Measurements from ENCODE around the gene GNG7.
"Not testable (repeated sequence)": the region's sequence is repeated elsewhere in the genome, so short reads cannot be mapped to it uniquely, and the experiment has no call there.

The GNG7 gene

GRCh38 chr19:2611483-2612464 lies 90.7 kb downstream of the GNG7 start:
- H3K4me1 ChIP-seq (ENCODE audit: insufficient read depth, low read length) = peaks cover 70% of the 10 kb centered on the region
- H3K4me2 ChIP-seq (ENCODE audit: insufficient read depth, low read length) = peak overlapping the region; percentile 86
- no peaks in the 10 kb centered on the region for H4K20me1 ChIP-seq (ENCODE audit: insufficient read depth, low read length)
- TF ChIP-seq EZH2 (IDR thresholded peaks at IDR 0.05; ENCODE audit: borderline replicate concordance, low read depth, low read length, severe bottlenecking) (no peak), CTCF (IDR thresholded peaks at IDR 0.05; ENCODE audit: borderline replicate concordance, extremely low read depth, low read length, poor library complexity, severe bottlenecking) (peak; percentile 41)
- no peaks in the 10 kb centered on the region for H3K36me3 ChIP-seq (ENCODE audit: insufficient read depth, low read length)
- H3K4me3 ChIP-seq (ENCODE audit: low read depth in 1 of 2, low read length in 2 of 2) = peak overlapping the region in 1 of 2 experiments; percentile 63; a peak in 1 of 4 replicates
- ATAC-seq (ENCODE audit: insufficient read depth, low read depth) (no peak), DNase-seq (peak; percentile 43)
- no peaks in the 10 kb centered on the region for H3K9me3 ChIP-seq (ENCODE audit: insufficient read depth, low read length, severe bottlenecking)
- H3K79me2 ChIP-seq (ENCODE audit: insufficient read depth, low read length) = no peaks in the 10 kb centered on the region
- H3K27me3 ChIP-seq (ENCODE audit: insufficient read depth, low read length, poor library complexity) = no peaks in the 10 kb centered on the region
- peak overlapping the region; percentile 95; the same call in 1 of the 2 replicates for H2AFZ ChIP-seq (ENCODE audit: low read depth, low read length)
- H3K9ac ChIP-seq (ENCODE audit: low read depth, low read length) = peak overlapping the region; percentile 59
- peak overlapping the region; percentile 93 for H3K27ac ChIP-seq (ENCODE audit: low read length)

GRCh38 chr19:2610637-2611482 lies 91.6 kb downstream of the GNG7 start:
- TF ChIP-seq CTCF (IDR thresholded peaks at IDR 0.05; ENCODE audit: borderline replicate concordance, extremely low read depth, low read length, poor library complexity, severe bottlenecking) (peak; percentile 97), EZH2 (IDR thresholded peaks at IDR 0.05; ENCODE audit: borderline replicate concordance, low read depth, low read length, severe bottlenecking) (no peak)
- H3K4me2 ChIP-seq (ENCODE audit: insufficient read depth, low read length) = peak overlapping the region; percentile 86
- H3K36me3 ChIP-seq (ENCODE audit: insufficient read depth, low read length) = no peaks in the 10 kb centered on the region
- no peaks in the 10 kb centered on the region for H4K20me1 ChIP-seq (ENCODE audit: insufficient read depth, low read length)
- peak overlapping the region; percentile 69 for H3K27ac ChIP-seq (ENCODE audit: low read length)
- ATAC-seq (ENCODE audit: insufficient read depth, low read depth) (peak; percentile 59), DNase-seq (peak; percentile 90)
- no peaks in the 10 kb centered on the region for H3K27me3 ChIP-seq (ENCODE audit: insufficient read depth, low read length, poor library complexity)
- H2AFZ ChIP-seq (ENCODE audit: low read depth, low read length) = peak overlapping the region; percentile 95
- no peaks in the 10 kb centered on the region for H3K9me3 ChIP-seq (ENCODE audit: insufficient read depth, low read length, severe bottlenecking)
- H3K4me3 ChIP-seq (ENCODE audit: low read depth in 1 of 2, low read length in 2 of 2) = peak overlapping the region in 1 of 2 experiments; percentile 63; a peak in 3 of 4 replicates
- H3K4me1 ChIP-seq (ENCODE audit: insufficient read depth, low read length) = peaks cover 61% of the 10 kb centered on the region
- H3K79me2 ChIP-seq (ENCODE audit: insufficient read depth, low read length) = no peaks in the 10 kb centered on the region
- H3K9ac ChIP-seq (ENCODE audit: low read depth, low read length) = peak overlapping the region; percentile 57

GRCh38 chr19:2609389-2610116 lies 92.9 kb downstream of the GNG7 start:
- DNase-seq = no peak
- no peaks in the 10 kb centered on the region for H3K79me2 ChIP-seq (ENCODE audit: insufficient read depth, low read length)
- no peak overlapping the region for H3K4me3 ChIP-seq (ENCODE audit: low read depth in 1 of 2, low read length in 2 of 2)
- no peak overlapping the region for H3K27ac ChIP-seq (ENCODE audit: low read length)
- no peak for ATAC-seq (ENCODE audit: insufficient read depth, low read depth)
- no peak overlapping the region for H3K4me2 ChIP-seq (ENCODE audit: insufficient read depth, low read length)
- no peaks in the 10 kb centered on the region for H3K27me3 ChIP-seq (ENCODE audit: insufficient read depth, low read length, poor library complexity)
- peaks cover 47% of the 10 kb centered on the region for H3K4me1 ChIP-seq (ENCODE audit: insufficient read depth, low read length)
- no peaks in the 10 kb centered on the region for H3K36me3 ChIP-seq (ENCODE audit: insufficient read depth, low read length)
- H4K20me1 ChIP-seq (ENCODE audit: insufficient read depth, low read length) = no peaks in the 10 kb centered on the region
- no peaks in the 10 kb centered on the region for H3K9me3 ChIP-seq (ENCODE audit: insufficient read depth, low read length, severe bottlenecking)
- no peak overlapping the region for H3K9ac ChIP-seq (ENCODE audit: low read depth, low read length)
- TF ChIP-seq EZH2 (IDR thresholded peaks at IDR 0.05; ENCODE audit: borderline replicate concordance, low read depth, low read length, severe bottlenecking) (no peak), CTCF (IDR thresholded peaks at IDR 0.05; ENCODE audit: borderline replicate concordance, extremely low read depth, low read length, poor library complexity, severe bottlenecking) (no peak)
- no peak overlapping the region for H2AFZ ChIP-seq (ENCODE audit: low read depth, low read length)

GRCh38 chr19:2609034-2609388 lies 93.5 kb downstream of the GNG7 start:
- not testable (repeated sequence) for H3K79me2 ChIP-seq (ENCODE audit: insufficient read depth, low read length); H4K20me1 ChIP-seq (ENCODE audit: insufficient read depth, low read length); H2AFZ ChIP-seq (ENCODE audit: low read depth, low read length); H3K4me2 ChIP-seq (ENCODE audit: insufficient read depth, low read length); H3K9me3 ChIP-seq (ENCODE audit: insufficient read depth, low read length, severe bottlenecking); ATAC-seq (ENCODE audit: insufficient read depth, low read depth); H3K27ac ChIP-seq (ENCODE audit: low read length); H3K27me3 ChIP-seq (ENCODE audit: insufficient read depth, low read length, poor library complexity); DNase-seq; H3K36me3 ChIP-seq (ENCODE audit: insufficient read depth, low read length); H3K9ac ChIP-seq (ENCODE audit: low read depth, low read length); H3K4me3 ChIP-seq (ENCODE audit: low read depth in 1 of 2, low read length in 2 of 2)
- peaks cover 42% of the 10 kb centered on the region for H3K4me1 ChIP-seq (ENCODE audit: insufficient read depth, low read length)
